KMS-11 (cell line): ENCODE measurements around the gene RPGRIP1.

Source experiments
- H2AFZ ChIP-seq: fragments of 200-600 bp; sonication (generic); 2 replicates; pipeline ENCODE4 v1.6.1; 2016; ENCODE audit warnings: antibody characterized with exemption, mixed run types, low read depth
- H3K27ac ChIP-seq: fragments of 200-600 bp; sonication (generic); 2 replicates; pipeline ENCODE4 v1.6.1; 2016; ENCODE audit warnings: mild to moderate bottlenecking, mixed run types
- H3K27me3 ChIP-seq: fragments of 200-600 bp; sonication (generic); 2 replicates; pipeline ENCODE4 v1.6.1; 2017; ENCODE audit warnings: mild to moderate bottlenecking, low read depth, mixed run types, moderate library complexity; ENCODE audit not compliant: insufficient read depth
- H3K36me3 ChIP-seq: fragments of 200-600 bp; sonication (generic); 2 replicates; pipeline ENCODE4 v1.6.1; 2017; ENCODE audit warnings: mild to moderate bottlenecking, mixed run types; ENCODE audit not compliant: insufficient read depth
- H3K4me1 ChIP-seq: fragments of 200-600 bp; sonication (generic); 2 replicates; pipeline ENCODE4 v1.6.1; 2016; ENCODE audit warnings: mild to moderate bottlenecking, low read depth, mixed run types; ENCODE audit not compliant: poor library complexity, severe bottlenecking
- H3K4me2 ChIP-seq: fragments of 200-600 bp; sonication (generic); 2 replicates; pipeline ENCODE4 v1.7.0; 2016; ENCODE audit warnings: mild to moderate bottlenecking, mixed run types
- H3K4me3 ChIP-seq: fragments of 200-600 bp; sonication (generic); IDR thresholded peaks from 2 replicates; pipeline ENCODE4 v1.6.1; 2017; ENCODE audit warnings: low read depth, low read length, mixed read lengths; ENCODE audit not compliant: insufficient read depth
- H3K79me2 ChIP-seq: fragments of 200-600 bp; sonication (generic); 2 replicates; pipeline ENCODE4 v1.6.1; 2016; ENCODE audit warnings: low read depth, mixed run types; ENCODE audit not compliant: insufficient read depth
- H3K9ac ChIP-seq: fragments of 200-600 bp; sonication (generic); 2 replicates; pipeline ENCODE4 v1.6.1; 2016; ENCODE audit warnings: mild to moderate bottlenecking, mixed run types
- H4K20me1 ChIP-seq: fragments of 200-600 bp; sonication (generic); 2 replicates; pipeline ENCODE4 v1.6.1; 2016; ENCODE audit warnings: mild to moderate bottlenecking, mixed run types; ENCODE audit not compliant: insufficient read depth
- CTCF ChIP-seq: fragments of 200-600 bp; sonication (generic); conservative IDR thresholded peaks from 2 replicates; pipeline ENCODE4 v1.6.1; 2017; ENCODE audit warnings: low read depth, mild to moderate bottlenecking, antibody characterized with exemption, low read length, moderate library complexity, mixed read lengths

The RPGRIP1 gene

GRCh38 chr14:21258889-21259787, 20.7 kb upstream of the RPGRIP1 start:
- H3K79me2 ChIP-seq, result peaks cover 98% of the 10 kb centered on the region
- H2AFZ ChIP-seq, result no peak overlapping the region
- H3K9ac ChIP-seq, result no peak overlapping the region
- H3K27me3 ChIP-seq, result no peaks in the 10 kb centered on the region
- H3K27ac ChIP-seq, result no peak overlapping the region
- H3K4me1 ChIP-seq, result peaks cover 55% of the 10 kb centered on the region
- peaks cover 10% of the 10 kb centered on the region; the same call in 1 of the 2 replicates for H3K36me3 ChIP-seq
- H4K20me1 ChIP-seq, result peaks cover 78% of the 10 kb centered on the region
- no peak overlapping the region; the same call in 1 of the 2 replicates for H3K4me2 ChIP-seq
- no peak for TF ChIP-seq CTCF
- no peak overlapping the region for H3K4me3 ChIP-seq

GRCh38 chr14:21261824-21262223, 18.1 kb upstream of the RPGRIP1 start:
- Histone ChIP-seq H3K27ac (peak overlapping the region; percentile 16; the same call in 1 of the 2 replicates), H3K4me1 (peaks cover 82% of the 10 kb centered on the region), H4K20me1 (peaks cover 80% of the 10 kb centered on the region), H3K79me2 (peaks cover 98% of the 10 kb centered on the region), H2AFZ (no peak overlapping the region), H3K4me2 (peak overlapping the region; percentile 72; the same call in 1 of the 2 replicates), H3K4me3 (no peak overlapping the region), H3K36me3 (peaks cover 10% of the 10 kb centered on the region; the same call in 1 of the 2 replicates), H3K9ac (no peak overlapping the region), H3K27me3 (no peaks in the 10 kb centered on the region)
- TF ChIP-seq CTCF, result no peak

GRCh38 chr14:21262410-21262809, 17.5 kb upstream of the RPGRIP1 start:
- H3K27ac ChIP-seq, result peak overlapping the region; percentile 16; the same call in 1 of the 2 replicates
- H4K20me1 ChIP-seq, result peaks cover 80% of the 10 kb centered on the region
- no peak overlapping the region for H3K4me3 ChIP-seq
- peak overlapping the region; percentile 72 for H3K4me2 ChIP-seq
- peaks cover 84% of the 10 kb centered on the region for H3K4me1 ChIP-seq
- no peak overlapping the region for H2AFZ ChIP-seq
- peaks cover 98% of the 10 kb centered on the region for H3K79me2 ChIP-seq
- no peaks in the 10 kb centered on the region for H3K27me3 ChIP-seq
- no peak overlapping the region for H3K9ac ChIP-seq
- H3K36me3 ChIP-seq, result peaks cover 13% of the 10 kb centered on the region; the same call in 1 of the 2 replicates
- no peak for TF ChIP-seq CTCF

GRCh38 chr14:21263284-21264024, 16.4 kb upstream of the RPGRIP1 start:
- peak overlapping the region; percentile 72 for H3K27ac ChIP-seq

More at GRCh38 chr14:21263284-21264024, 16.4 kb upstream of the RPGRIP1 start:
- H3K79me2 ChIP-seq, result peaks cover 98% of the 10 kb centered on the region
- peak overlapping the region; percentile 72 for H3K4me2 ChIP-seq
- H2AFZ ChIP-seq, result no peak overlapping the region
- H3K9ac ChIP-seq, result peak overlapping the region; percentile 51; the same call in 1 of the 2 replicates
- peaks cover 71% of the 10 kb centered on the region for H4K20me1 ChIP-seq
- H3K4me3 ChIP-seq, result no peak overlapping the region
- TF ChIP-seq CTCF, result no peak
- peaks cover 76% of the 10 kb centered on the region for H3K4me1 ChIP-seq
- H3K36me3 ChIP-seq, result peaks cover 23% of the 10 kb centered on the region; the same call in 1 of the 2 replicates
- no peaks in the 10 kb centered on the region for H3K27me3 ChIP-seq
